GM23338 (cell line): ENCODE measurements around the gene CERT1. TPM values are rescaled to one million over a fixed set of nuclear protein-coding genes. Genes with fewer than 3 reads are reported as not detected.
A peak's percentile ranks its signal among the peaks of the same experiment; 100 is the strongest.

Experiments used
- ATAC-seq: fragments of 200-7000 bp; cut with Tn5 transposase; 3 replicates; pipeline ENCODE4 v1.9.1; 2020
- DNase-seq: peaks from one replicate; pipeline ENCODE4 v3.0.0-alpha.2; 2015; ENCODE audit warnings: low spot score
- H2AFZ ChIP-seq: fragments of 200-600 bp; sonication (generic); 2 replicates; pipeline ENCODE4 v1.8.0; 2016; ENCODE audit warnings: antibody characterized with exemption, mild to moderate bottlenecking, moderate library complexity
- H3F3A ChIP-seq: fragments of 200-600 bp; sonication (generic); replicated peaks from 2 replicates; pipeline ENCODE4 v1.8.0; 2017; ENCODE audit warnings: antibody characterized with exemption, mixed run types, low read depth
- H3K27ac ChIP-seq: fragments of 200-600 bp; sonication (generic); 2 replicates; pipeline ENCODE4 v1.6.1; 2016; ENCODE audit warnings: low read depth
- H3K27me3 ChIP-seq: fragments of 200-600 bp; sonication (generic); 2 replicates; pipeline ENCODE4 v1.8.0; 2016; ENCODE audit warnings: mild to moderate bottlenecking, mixed run types, moderate library complexity; ENCODE audit not compliant: insufficient read depth
- H3K36me3 ChIP-seq: fragments of 200-600 bp; sonication (generic); 2 replicates; pipeline ENCODE4 v1.8.0; 2016; ENCODE audit warnings: mild to moderate bottlenecking; ENCODE audit not compliant: insufficient read depth
- H3K4me1 ChIP-seq: fragments of 200-600 bp; sonication (generic); 2 replicates; pipeline ENCODE4 v1.8.0; 2016; ENCODE audit warnings: mild to moderate bottlenecking, moderate library complexity; ENCODE audit not compliant: insufficient read depth
- H3K4me2 ChIP-seq: fragments of 200-600 bp; sonication (generic); 2 replicates; pipeline ENCODE4 v1.7.1; 2017; ENCODE audit warnings: mixed run types
- H3K4me3 ChIP-seq: fragments of 200-600 bp; sonication (generic); 2 replicates; pipeline ENCODE4 v1.6.1; 2016; ENCODE audit warnings: mixed run types
- H3K79me2 ChIP-seq: fragments of 200-600 bp; sonication (generic); replicated peaks from 2 replicates; pipeline ENCODE4 v1.8.0; 2017; ENCODE audit warnings: mild to moderate bottlenecking; ENCODE audit not compliant: insufficient read depth
- H3K9me2 ChIP-seq: fragments of 200-600 bp; sonication (generic); 2 replicates; pipeline ENCODE4 v1.8.0; 2017; ENCODE audit not compliant: insufficient read depth
- H4K20me1 ChIP-seq: fragments of 200-600 bp; sonication (generic); replicated peaks from 2 replicates; pipeline ENCODE4 v1.8.0; 2017; ENCODE audit warnings: mild to moderate bottlenecking; ENCODE audit not compliant: insufficient read depth
- H3K27ac Mint-ChIP-seq: 2 replicates; pipeline ENCODE4 v1.8.0; 2020; ENCODE audit warnings: inconsistent platforms, mild to moderate bottlenecking, moderate library complexity, mixed read lengths
- H3K27me3 Mint-ChIP-seq: 3 replicates; pipeline ENCODE4 v1.8.0; 2022; ENCODE audit warnings: low read depth, mild to moderate bottlenecking, moderate library complexity, mixed read lengths, inconsistent platforms; ENCODE audit not compliant: insufficient read depth, poor library complexity
- H3K36me3 Mint-ChIP-seq: 3 replicates; pipeline ENCODE4 v1.8.0; 2021; ENCODE audit warnings: low read depth, mild to moderate bottlenecking, inconsistent platforms, moderate library complexity, mixed read lengths
- H3K4me1 Mint-ChIP-seq: 3 replicates; pipeline ENCODE4 v1.8.0; 2020; ENCODE audit warnings: mild to moderate bottlenecking, inconsistent platforms, mixed read lengths
- H3K4me3 Mint-ChIP-seq: 3 replicates; pipeline ENCODE4 v1.8.0; 2021; ENCODE audit warnings: moderate library complexity, mild to moderate bottlenecking, inconsistent platforms, mixed read lengths
- H3K9me3 Mint-ChIP-seq: 3 replicates; pipeline ENCODE4 v1.8.0; 2020; ENCODE audit warnings: moderate library complexity, mild to moderate bottlenecking, inconsistent platforms, mixed read lengths
- EZH2phosphoT487 ChIP-seq: fragments of 200-600 bp; sonication (generic); IDR thresholded peaks from one replicate; pipeline ENCODE4 v1.8.1; 2018; ENCODE audit warnings: antibody characterized with exemption; ENCODE audit not compliant: unreplicated experiment
- NANOG ChIP-seq: IDR thresholded peaks from 2 replicates; pipeline ENCODE4 v1.6.1; 2016; ENCODE audit warnings: antibody characterized with exemption, borderline replicate concordance
- POLR2AphosphoS5 ChIP-seq: IDR thresholded peaks from 2 replicates; pipeline ENCODE4 v1.6.1; 2016; ENCODE audit warnings: antibody characterized with exemption, low read depth
- STAT1 ChIP-seq: IDR thresholded peaks from one replicate; pipeline ENCODE4 v1.6.1; 2016; ENCODE audit warnings: antibody characterized with exemption; ENCODE audit not compliant: unreplicated experiment
- ZNF331 ChIP-seq: fragments of 250-450 bp; sonication (Bioruptor Pico); IDR thresholded peaks from 2 replicates; pipeline ENCODE4 v1.5.0; 2020; ENCODE audit warnings: low read depth, mild to moderate bottlenecking, moderate library complexity
- polyA plus RNA-seq: library from polyadenylated mRNA; unstranded; fragments of >200 nt; fragmentation: Nextera tagmentation; extraction: Ambion mirVana; gene quantifications from 2 replicates; pipeline ENCODE4 v1.2.1, GENCODE V29; 2016
- total RNA-seq: library from RNA; depleted of rRNA; stranded (reverse); fragments of >200 nt; shearing (Covaris generic); gene quantifications from 2 replicates; pipeline ENCODE4 v1.2.3, GENCODE V29; 2014
- TF ChIP-seq, protein P1 (sequence below), 2 experiments: fragments of 200-600 bp in 1 of 2; sonication (generic) in 1 of 2; conservative IDR thresholded peaks; 2 replicates each; pipeline versions ENCODE4 v1.5.1 to v1.6.1; 2016 to 2017; ENCODE audit warnings: antibody characterized with exemption in 2 of 2, low read depth in 2 of 2, mild to moderate bottlenecking in 2 of 2, moderate library complexity in 1 of 2
- TF ChIP-seq, protein P2 (sequence below): IDR thresholded peaks from 2 replicates; pipeline ENCODE4 v1.6.1; 2016; ENCODE audit warnings: antibody characterized with exemption
- TF ChIP-seq, protein P3 (sequence below): IDR thresholded peaks from one replicate; pipeline ENCODE4 v1.6.1; 2018; ENCODE audit warnings: antibody characterized with exemption; ENCODE audit not compliant: unreplicated experiment

The CERT1 gene
- total and polyA plus RNA-seq, 2 experiments from 2014 or later = 36.5 to 40.7 TPM

DNA sequence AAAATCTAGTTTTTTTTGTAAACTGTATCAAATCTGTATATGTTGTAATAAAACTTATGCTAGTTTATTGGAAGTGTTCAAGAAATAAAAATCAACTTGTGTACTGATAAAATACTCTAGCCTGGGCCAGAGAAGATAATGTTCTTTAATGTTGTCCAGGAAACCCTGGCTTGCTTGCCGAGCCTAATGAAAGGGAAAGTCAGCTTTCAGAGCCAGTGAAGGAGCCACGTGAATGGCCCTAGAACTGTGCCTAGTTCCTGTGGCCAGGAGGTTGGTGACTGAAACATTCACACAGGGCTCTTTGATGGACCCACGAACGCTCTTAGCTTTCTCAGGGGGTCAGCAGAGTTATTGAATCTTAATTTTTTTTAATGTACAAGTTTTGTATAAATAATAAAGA, 150.1 kb downstream of the CERT1 start:
- DNase-seq (no peak), ATAC-seq (no peak)
- Histone ChIP-seq H2AFZ (no peak overlapping the region), H3K4me2 (no peak overlapping the region), H3K79me2 (0 out of 2 replicates have a peak, but pooled peaks cover 2% of the 10 kb centered on the region), H3K27ac (peak overlapping the region; percentile 7; the same call in 1 of the 2 replicates), H3K4me3 (no peak overlapping the region), H4K20me1 (peaks cover 13% of the 10 kb centered on the region; the same call in 1 of the 2 replicates), H3K4me1 (peaks cover 16% of the 10 kb centered on the region; the same call in 1 of the 2 replicates), H3K36me3 (peaks cover 54% of the 10 kb centered on the region), H3F3A (peaks cover 18% of the 10 kb centered on the region; the same call in 1 of the 2 replicates), H3K9me2 (no peaks in the 10 kb centered on the region), H3K27me3 (no peaks in the 10 kb centered on the region)
- H3K4me3 Mint-ChIP-seq = no peak overlapping the region
- no peaks in the 10 kb centered on the region for H3K9me3 Mint-ChIP-seq
- TF ChIP-seq, protein P1, sequence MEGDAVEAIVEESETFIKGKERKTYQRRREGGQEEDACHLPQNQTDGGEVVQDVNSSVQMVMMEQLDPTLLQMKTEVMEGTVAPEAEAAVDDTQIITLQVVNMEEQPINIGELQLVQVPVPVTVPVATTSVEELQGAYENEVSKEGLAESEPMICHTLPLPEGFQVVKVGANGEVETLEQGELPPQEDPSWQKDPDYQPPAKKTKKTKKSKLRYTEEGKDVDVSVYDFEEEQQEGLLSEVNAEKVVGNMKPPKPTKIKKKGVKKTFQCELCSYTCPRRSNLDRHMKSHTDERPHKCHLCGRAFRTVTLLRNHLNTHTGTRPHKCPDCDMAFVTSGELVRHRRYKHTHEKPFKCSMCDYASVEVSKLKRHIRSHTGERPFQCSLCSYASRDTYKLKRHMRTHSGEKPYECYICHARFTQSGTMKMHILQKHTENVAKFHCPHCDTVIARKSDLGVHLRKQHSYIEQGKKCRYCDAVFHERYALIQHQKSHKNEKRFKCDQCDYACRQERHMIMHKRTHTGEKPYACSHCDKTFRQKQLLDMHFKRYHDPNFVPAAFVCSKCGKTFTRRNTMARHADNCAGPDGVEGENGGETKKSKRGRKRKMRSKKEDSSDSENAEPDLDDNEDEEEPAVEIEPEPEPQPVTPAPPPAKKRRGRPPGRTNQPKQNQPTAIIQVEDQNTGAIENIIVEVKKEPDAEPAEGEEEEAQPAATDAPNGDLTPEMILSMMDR (conservative IDR thresholded peaks at IDR 0.05; ENCODE audit: low read depth in 2 of 2) = no peak
- no peak for TF ChIP-seq POLR2AphosphoS5
- TF ChIP-seq ZNF331 (CRISPR knock-in tag) = no peak
- no peak for TF ChIP-seq NANOG
- no peak for TF ChIP-seq STAT1
- TF ChIP-seq, protein P2, sequence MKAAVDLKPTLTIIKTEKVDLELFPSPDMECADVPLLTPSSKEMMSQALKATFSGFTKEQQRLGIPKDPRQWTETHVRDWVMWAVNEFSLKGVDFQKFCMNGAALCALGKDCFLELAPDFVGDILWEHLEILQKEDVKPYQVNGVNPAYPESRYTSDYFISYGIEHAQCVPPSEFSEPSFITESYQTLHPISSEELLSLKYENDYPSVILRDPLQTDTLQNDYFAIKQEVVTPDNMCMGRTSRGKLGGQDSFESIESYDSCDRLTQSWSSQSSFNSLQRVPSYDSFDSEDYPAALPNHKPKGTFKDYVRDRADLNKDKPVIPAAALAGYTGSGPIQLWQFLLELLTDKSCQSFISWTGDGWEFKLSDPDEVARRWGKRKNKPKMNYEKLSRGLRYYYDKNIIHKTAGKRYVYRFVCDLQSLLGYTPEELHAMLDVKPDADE = no peak
- TF ChIP-seq, protein P3, sequence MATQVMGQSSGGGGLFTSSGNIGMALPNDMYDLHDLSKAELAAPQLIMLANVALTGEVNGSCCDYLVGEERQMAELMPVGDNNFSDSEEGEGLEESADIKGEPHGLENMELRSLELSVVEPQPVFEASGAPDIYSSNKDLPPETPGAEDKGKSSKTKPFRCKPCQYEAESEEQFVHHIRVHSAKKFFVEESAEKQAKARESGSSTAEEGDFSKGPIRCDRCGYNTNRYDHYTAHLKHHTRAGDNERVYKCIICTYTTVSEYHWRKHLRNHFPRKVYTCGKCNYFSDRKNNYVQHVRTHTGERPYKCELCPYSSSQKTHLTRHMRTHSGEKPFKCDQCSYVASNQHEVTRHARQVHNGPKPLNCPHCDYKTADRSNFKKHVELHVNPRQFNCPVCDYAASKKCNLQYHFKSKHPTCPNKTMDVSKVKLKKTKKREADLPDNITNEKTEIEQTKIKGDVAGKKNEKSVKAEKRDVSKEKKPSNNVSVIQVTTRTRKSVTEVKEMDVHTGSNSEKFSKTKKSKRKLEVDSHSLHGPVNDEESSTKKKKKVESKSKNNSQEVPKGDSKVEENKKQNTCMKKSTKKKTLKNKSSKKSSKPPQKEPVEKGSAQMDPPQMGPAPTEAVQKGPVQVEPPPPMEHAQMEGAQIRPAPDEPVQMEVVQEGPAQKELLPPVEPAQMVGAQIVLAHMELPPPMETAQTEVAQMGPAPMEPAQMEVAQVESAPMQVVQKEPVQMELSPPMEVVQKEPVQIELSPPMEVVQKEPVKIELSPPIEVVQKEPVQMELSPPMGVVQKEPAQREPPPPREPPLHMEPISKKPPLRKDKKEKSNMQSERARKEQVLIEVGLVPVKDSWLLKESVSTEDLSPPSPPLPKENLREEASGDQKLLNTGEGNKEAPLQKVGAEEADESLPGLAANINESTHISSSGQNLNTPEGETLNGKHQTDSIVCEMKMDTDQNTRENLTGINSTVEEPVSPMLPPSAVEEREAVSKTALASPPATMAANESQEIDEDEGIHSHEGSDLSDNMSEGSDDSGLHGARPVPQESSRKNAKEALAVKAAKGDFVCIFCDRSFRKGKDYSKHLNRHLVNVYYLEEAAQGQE = no peak
- TF ChIP-seq EZH2phosphoT487 = no peak
- peaks cover 31% of the 10 kb centered on the region for H3K4me1 Mint-ChIP-seq
- H3K27me3 Mint-ChIP-seq = no peaks in the 10 kb centered on the region
- H3K27ac Mint-ChIP-seq = no peak overlapping the region
- H3K36me3 Mint-ChIP-seq = peaks cover 49% of the 10 kb centered on the region

DNA sequence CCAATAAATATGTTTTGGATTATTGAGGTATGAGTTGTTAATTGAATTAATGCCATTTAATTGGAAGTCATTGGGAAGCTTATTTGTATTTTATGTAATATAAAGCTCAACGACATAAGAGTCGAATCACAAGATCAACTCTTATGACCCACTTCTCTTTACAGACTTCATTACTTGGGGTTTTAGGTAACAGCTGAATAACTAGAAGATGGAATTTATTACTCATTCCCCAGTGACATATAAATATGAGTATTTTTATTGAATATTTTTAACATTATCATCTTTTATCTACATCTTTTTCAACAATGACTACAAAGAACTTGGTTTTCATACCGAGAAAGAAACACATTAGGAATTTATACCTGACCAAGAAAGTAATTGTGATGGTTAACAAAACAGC, 153.3 kb downstream of the CERT1 start:
- Histone ChIP-seq H3K79me2 (peaks cover 2% of the 10 kb centered on the region; the same call in 1 of the 2 replicates), H4K20me1 (peaks cover 21% of the 10 kb centered on the region; the same call in 1 of the 2 replicates), H3K4me1 (0 out of 2 replicates have a peak, but pooled peaks cover 5% of the 10 kb centered on the region), H3K4me2 (no peak overlapping the region), H2AFZ (no peak overlapping the region), H3K27ac (no peak overlapping the region), H3K4me3 (no peak overlapping the region), H3K9me2 (no peaks in the 10 kb centered on the region), H3F3A (peaks cover 16% of the 10 kb centered on the region; the same call in 1 of the 2 replicates), H3K36me3 (peaks cover 86% of the 10 kb centered on the region), H3K27me3 (no peaks in the 10 kb centered on the region)
- no peak for DNase-seq
- TF ChIP-seq NANOG = no peak
- TF ChIP-seq, protein P3 = no peak
- TF ChIP-seq, protein P2 = no peak
- Mint-ChIP-seq H3K9me3 (no peaks in the 10 kb centered on the region), H3K27me3 (no peaks in the 10 kb centered on the region), H3K27ac (no peak overlapping the region), H3K4me1 (peaks cover 15% of the 10 kb centered on the region), H3K36me3 (peaks cover 79% of the 10 kb centered on the region), H3K4me3 (no peak overlapping the region)
- ATAC-seq = no peak
